HG03066 (cell line): ENCODE results near the gene RBM4B.

Experiments used
- ATAC-seq: cut with Tn5 transposase; IDR thresholded peaks from one replicate; pipeline ENCODE4 v1.9.1; 2021; ENCODE audit warnings: low read depth; ENCODE audit not compliant: unreplicated experiment

Gene RBM4B

DNA sequence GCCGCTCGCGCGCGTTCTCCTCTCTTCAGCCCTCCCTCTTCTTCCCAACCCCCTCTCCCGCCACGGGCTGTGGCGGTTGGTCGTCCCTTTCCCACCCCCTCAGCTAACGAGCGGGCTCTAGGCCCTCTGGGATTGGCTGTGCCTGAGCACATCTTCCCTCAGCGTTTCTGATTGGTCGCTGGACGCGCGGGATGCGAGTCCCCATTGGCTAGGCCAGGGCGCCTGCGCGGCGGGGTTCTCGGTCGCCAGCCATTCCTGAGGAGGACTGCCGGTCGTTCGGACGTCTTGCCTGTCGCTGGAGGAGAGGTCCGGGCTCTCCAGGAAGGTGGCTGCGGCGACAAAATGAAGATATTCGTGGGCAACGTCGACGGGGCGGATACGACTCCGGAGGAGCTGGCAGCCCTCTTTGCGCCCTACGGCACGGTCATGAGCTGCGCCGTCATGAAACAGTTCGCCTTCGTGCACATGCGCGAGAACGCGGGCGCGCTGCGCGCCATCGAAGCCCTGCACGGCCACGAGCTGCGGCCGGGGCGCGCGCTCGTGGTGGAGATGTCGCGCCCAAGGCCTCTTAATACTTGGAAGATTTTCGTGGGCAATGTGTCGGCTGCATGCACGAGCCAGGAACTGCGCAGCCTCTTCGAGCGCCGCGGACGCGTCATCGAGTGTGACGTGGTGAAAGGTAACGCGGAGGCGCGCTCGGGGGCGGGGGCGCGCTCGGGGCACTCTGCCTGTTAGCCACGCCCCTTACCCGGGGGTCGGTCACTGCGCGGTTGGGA is 61.1 kb downstream of the RBM4B start, which contains the start of gene RBM14:
RBM14 (plus strand) TSS at position 252 of the 776 bp plus-strand sequence; CDS start at position 343, 91 bp downstream.
- peak; percentile 87 for ATAC-seq
